DND-41 (cell line): Measurements from ENCODE around the gene CUBN.

Source experiments
- ATAC-seq: fragments of 200-7000 bp; cut with Tn5 transposase; 3 replicates; pipeline ENCODE4 v1.9.1; 2021; ENCODE audit warnings: low read depth; ENCODE audit not compliant: insufficient read depth
- DNase-seq: peaks from one replicate; pipeline ENCODE4 v3.0.0-alpha.2; 2020
- H2AFZ ChIP-seq: 2 replicates; pipeline ENCODE4 v1.6.0; 2012; ENCODE audit warnings: low read depth, low read length
- H3K27ac ChIP-seq: 2 replicates; pipeline ENCODE4 v1.5.1; 2012; ENCODE audit warnings: low read length, inconsistent platforms
- H3K27me3 ChIP-seq: fragments of 200-600 bp; sonication (generic); 2 replicates; pipeline ENCODE4 v1.6.0; 2012; ENCODE audit warnings: low read length, mild to moderate bottlenecking, inconsistent platforms; ENCODE audit not compliant: insufficient read depth, poor library complexity
- H3K36me3 ChIP-seq: 2 replicates; pipeline ENCODE4 v1.5.1; 2012; ENCODE audit warnings: low read length, inconsistent platforms; ENCODE audit not compliant: insufficient read depth
- H3K4me1 ChIP-seq: 2 replicates; pipeline ENCODE4 v1.5.1; 2012; ENCODE audit warnings: mild to moderate bottlenecking, low read length; ENCODE audit not compliant: insufficient read depth
- H3K4me2 ChIP-seq: 2 replicates; pipeline ENCODE4 v1.6.0; 2012; ENCODE audit warnings: mild to moderate bottlenecking, moderate library complexity, low read length, inconsistent platforms; ENCODE audit not compliant: insufficient read depth
- H3K4me3 ChIP-seq, 2 experiments: fragments of 200-600 bp in 1 of 2; shearing (Covaris generic) in 1 of 2; 2 replicates each; pipeline ENCODE4 v1.5.1; 2012 to 2016; ENCODE audit warnings: inconsistent platforms in 2 of 2, low read length in 2 of 2, mild to moderate bottlenecking in 2 of 2, low read depth in 1 of 2, moderate library complexity in 1 of 2
- H3K79me2 ChIP-seq: 2 replicates; pipeline ENCODE4 v1.6.0; 2012; ENCODE audit warnings: low read length, inconsistent platforms; ENCODE audit not compliant: insufficient read depth
- H3K9ac ChIP-seq: 2 replicates; pipeline ENCODE4 v1.6.0; 2012; ENCODE audit warnings: low read depth, mild to moderate bottlenecking, inconsistent platforms, low read length, moderate library complexity
- H3K9me3 ChIP-seq: 2 replicates; pipeline ENCODE4 v1.5.1; 2012; ENCODE audit warnings: low read length, moderate library complexity, mild to moderate bottlenecking, inconsistent platforms; ENCODE audit not compliant: insufficient read depth, severe bottlenecking
- H4K20me1 ChIP-seq: 2 replicates; pipeline ENCODE4 v1.6.0; 2012; ENCODE audit warnings: low read length; ENCODE audit not compliant: insufficient read depth
- EZH2 ChIP-seq: IDR thresholded peaks from 3 replicates; pipeline ENCODE4 v1.6.1; 2012; ENCODE audit warnings: borderline replicate concordance, low read depth, mild to moderate bottlenecking, moderate library complexity, low read length, inconsistent platforms; ENCODE audit not compliant: severe bottlenecking
- TF ChIP-seq, protein P1 (sequence below): IDR thresholded peaks from 2 replicates; pipeline ENCODE4 v1.5.1; 2012; ENCODE audit warnings: borderline replicate concordance, low read length, moderate library complexity, mild to moderate bottlenecking; ENCODE audit not compliant: poor library complexity, severe bottlenecking; ENCODE audit errors: extremely low read depth

CUBN gene

DNA sequence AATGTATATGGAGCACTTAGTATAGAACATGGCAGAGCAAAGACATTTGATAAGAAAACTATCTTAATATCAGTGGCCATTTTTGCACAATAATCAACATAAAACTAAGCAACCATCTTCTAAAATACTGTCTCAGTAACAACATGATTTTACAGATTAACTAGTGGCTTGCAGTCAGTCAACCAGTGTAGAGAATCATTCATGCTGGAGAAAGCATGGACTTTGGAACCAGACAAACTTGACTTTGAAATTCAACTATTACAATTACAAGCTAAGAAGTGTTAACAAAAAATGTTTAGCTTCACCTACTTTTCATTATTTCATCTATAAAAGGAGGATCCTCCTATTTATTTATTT lies 27.7 kb downstream of the CUBN start:
- Histone ChIP-seq H3K4me3 (no peak overlapping the region), H3K9me3 (no peaks in the 10 kb centered on the region)

DNA sequence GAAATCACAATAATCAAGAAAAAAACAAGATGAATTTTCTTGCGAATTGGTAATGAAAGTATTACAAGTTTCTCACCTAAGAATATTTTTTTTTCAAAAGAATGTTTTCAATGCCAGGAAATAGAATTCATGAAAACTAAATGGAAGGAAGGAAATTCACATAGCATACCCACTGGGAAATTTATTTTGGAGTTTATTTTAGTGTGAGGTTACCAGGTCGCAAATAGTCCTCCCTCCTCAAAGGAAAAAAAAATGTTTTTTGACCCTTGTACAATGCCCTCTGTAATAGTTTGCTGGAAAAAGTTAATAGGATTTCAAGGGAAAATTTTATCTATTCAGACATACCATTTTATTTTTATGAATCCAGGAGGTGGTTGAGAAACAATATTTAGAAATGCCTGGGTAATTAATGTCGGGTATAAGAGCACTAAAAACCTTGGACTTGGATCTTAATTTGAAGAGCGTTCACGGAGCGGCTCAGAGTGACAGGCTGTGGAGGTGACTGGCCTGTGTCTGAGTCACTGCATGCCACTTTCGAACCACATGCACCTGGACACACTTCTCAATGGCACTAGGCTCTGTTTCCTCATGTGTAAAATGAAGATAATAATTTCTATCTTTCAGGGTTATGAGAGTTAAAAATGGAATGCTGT lies 28.2 kb downstream of the CUBN start:
- Histone ChIP-seq H3K36me3 (no peaks in the 10 kb centered on the region), H3K4me2 (no peak overlapping the region), H3K4me3 (no peak overlapping the region), H2AFZ (no peak overlapping the region; the same call in 1 of the 2 replicates), H3K79me2 (no peaks in the 10 kb centered on the region), H3K9ac (no peak overlapping the region), H3K4me1 (no peaks in the 10 kb centered on the region), H4K20me1 (no peaks in the 10 kb centered on the region), H3K9me3 (no peaks in the 10 kb centered on the region), H3K27ac (no peak overlapping the region), H3K27me3 (no peaks in the 10 kb centered on the region)
- DNase-seq (no peak), ATAC-seq (no peak)
- TF ChIP-seq, protein P1, sequence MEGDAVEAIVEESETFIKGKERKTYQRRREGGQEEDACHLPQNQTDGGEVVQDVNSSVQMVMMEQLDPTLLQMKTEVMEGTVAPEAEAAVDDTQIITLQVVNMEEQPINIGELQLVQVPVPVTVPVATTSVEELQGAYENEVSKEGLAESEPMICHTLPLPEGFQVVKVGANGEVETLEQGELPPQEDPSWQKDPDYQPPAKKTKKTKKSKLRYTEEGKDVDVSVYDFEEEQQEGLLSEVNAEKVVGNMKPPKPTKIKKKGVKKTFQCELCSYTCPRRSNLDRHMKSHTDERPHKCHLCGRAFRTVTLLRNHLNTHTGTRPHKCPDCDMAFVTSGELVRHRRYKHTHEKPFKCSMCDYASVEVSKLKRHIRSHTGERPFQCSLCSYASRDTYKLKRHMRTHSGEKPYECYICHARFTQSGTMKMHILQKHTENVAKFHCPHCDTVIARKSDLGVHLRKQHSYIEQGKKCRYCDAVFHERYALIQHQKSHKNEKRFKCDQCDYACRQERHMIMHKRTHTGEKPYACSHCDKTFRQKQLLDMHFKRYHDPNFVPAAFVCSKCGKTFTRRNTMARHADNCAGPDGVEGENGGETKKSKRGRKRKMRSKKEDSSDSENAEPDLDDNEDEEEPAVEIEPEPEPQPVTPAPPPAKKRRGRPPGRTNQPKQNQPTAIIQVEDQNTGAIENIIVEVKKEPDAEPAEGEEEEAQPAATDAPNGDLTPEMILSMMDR, result no peak
- no peak for TF ChIP-seq EZH2

More for the DNA sequence above, 27.7 kb downstream of the CUBN start:
- Histone ChIP-seq H4K20me1 (no peaks in the 10 kb centered on the region), H3K9ac (no peak overlapping the region), H3K36me3 (no peaks in the 10 kb centered on the region), H3K4me1 (no peaks in the 10 kb centered on the region), H3K4me2 (no peak overlapping the region), H3K27ac (no peak overlapping the region), H2AFZ (no peak overlapping the region), H3K27me3 (no peaks in the 10 kb centered on the region), H3K79me2 (no peaks in the 10 kb centered on the region)
- DNase-seq (no peak), ATAC-seq (no peak)
- no peak for TF ChIP-seq EZH2
- TF ChIP-seq, protein P1, result no peak

DNA sequence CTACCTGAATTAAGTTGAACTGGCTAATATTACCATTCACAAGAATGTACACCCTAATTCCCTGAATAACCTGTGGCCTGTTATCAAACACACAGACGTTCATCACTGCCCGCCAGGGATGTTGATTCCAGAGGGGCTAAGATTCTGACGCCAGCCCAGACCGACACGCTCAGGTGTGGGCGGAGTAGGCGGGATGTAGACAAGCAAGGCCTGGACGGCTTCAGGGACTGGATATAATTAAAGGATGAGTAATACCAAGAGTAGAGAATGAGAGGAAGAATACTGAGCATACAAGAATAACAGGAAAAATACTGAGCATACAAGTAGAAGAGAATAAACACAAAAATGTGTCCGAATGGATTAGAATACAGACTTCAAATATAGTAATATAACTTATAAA lies 29.0 kb downstream of the CUBN start:
- H3K27ac ChIP-seq, result no peak overlapping the region
- H4K20me1 ChIP-seq, result no peaks in the 10 kb centered on the region
- no peaks in the 10 kb centered on the region for H3K9me3 ChIP-seq
- H3K4me2 ChIP-seq, result no peak overlapping the region
- no peaks in the 10 kb centered on the region for H3K79me2 ChIP-seq
- H3K9ac ChIP-seq, result no peak overlapping the region
- no peaks in the 10 kb centered on the region for H3K27me3 ChIP-seq
- no peaks in the 10 kb centered on the region for H3K4me1 ChIP-seq
- no peaks in the 10 kb centered on the region for H3K36me3 ChIP-seq
- no peak overlapping the region for H3K4me3 ChIP-seq
- no peak for DNase-seq
- no peak overlapping the region for H2AFZ ChIP-seq
- no peak for TF ChIP-seq EZH2
- TF ChIP-seq, protein P1, result no peak
- ATAC-seq, result no peak
